Measurements from ENCODE around the gene TMEM169.

DNA sequence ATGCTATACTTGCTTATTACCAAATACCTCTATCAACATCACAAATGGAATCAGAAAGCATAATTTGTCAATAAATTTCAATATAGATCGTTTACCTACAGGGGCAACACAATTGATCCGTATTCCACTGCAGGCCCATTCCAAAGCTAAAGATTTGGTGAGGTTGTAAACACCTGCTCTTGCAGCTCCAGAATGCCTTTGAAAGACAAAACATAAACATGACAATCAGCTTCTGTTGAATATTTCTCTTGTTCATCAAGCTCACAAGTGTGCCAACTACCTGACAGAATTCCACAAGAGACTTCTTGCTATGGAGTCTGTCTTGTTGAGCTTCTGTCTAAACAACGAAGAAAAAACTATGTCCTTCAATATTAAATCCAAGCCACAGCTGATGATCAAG lies 30.4 kb upstream of the TMEM169 start:
- TF ChIP-seq, protein P1, sequence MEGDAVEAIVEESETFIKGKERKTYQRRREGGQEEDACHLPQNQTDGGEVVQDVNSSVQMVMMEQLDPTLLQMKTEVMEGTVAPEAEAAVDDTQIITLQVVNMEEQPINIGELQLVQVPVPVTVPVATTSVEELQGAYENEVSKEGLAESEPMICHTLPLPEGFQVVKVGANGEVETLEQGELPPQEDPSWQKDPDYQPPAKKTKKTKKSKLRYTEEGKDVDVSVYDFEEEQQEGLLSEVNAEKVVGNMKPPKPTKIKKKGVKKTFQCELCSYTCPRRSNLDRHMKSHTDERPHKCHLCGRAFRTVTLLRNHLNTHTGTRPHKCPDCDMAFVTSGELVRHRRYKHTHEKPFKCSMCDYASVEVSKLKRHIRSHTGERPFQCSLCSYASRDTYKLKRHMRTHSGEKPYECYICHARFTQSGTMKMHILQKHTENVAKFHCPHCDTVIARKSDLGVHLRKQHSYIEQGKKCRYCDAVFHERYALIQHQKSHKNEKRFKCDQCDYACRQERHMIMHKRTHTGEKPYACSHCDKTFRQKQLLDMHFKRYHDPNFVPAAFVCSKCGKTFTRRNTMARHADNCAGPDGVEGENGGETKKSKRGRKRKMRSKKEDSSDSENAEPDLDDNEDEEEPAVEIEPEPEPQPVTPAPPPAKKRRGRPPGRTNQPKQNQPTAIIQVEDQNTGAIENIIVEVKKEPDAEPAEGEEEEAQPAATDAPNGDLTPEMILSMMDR (IDR thresholded peaks at IDR 0.05) = no peak
- no peak for TF ChIP-seq EZH2 (IDR thresholded peaks at IDR 0.05; ENCODE audit: borderline replicate concordance, insufficient read depth, low read depth, low read length, poor library complexity, severe bottlenecking)
